DND-41 (cell line): Measurements from ENCODE around the gene PRTN3.
"Not testable (repeated sequence)": the region's sequence is repeated elsewhere in the genome, so short reads cannot be mapped to it uniquely, and the experiment has no call there.

Experiments used
- ATAC-seq: fragments of 200-7000 bp; cut with Tn5 transposase; 3 replicates; pipeline ENCODE4 v1.9.1; 2021; ENCODE audit warnings: low read depth; ENCODE audit not compliant: insufficient read depth
- DNase-seq: peaks from one replicate; pipeline ENCODE4 v3.0.0-alpha.2; 2020
- H2AFZ ChIP-seq: 2 replicates; pipeline ENCODE4 v1.6.0; 2012; ENCODE audit warnings: low read depth, low read length
- H3K27ac ChIP-seq: 2 replicates; pipeline ENCODE4 v1.5.1; 2012; ENCODE audit warnings: low read length, inconsistent platforms
- H3K27me3 ChIP-seq: fragments of 200-600 bp; sonication (generic); 2 replicates; pipeline ENCODE4 v1.6.0; 2012; ENCODE audit warnings: low read length, mild to moderate bottlenecking, inconsistent platforms; ENCODE audit not compliant: insufficient read depth, poor library complexity
- H3K36me3 ChIP-seq: 2 replicates; pipeline ENCODE4 v1.5.1; 2012; ENCODE audit warnings: low read length, inconsistent platforms; ENCODE audit not compliant: insufficient read depth
- H3K4me1 ChIP-seq: 2 replicates; pipeline ENCODE4 v1.5.1; 2012; ENCODE audit warnings: mild to moderate bottlenecking, low read length; ENCODE audit not compliant: insufficient read depth
- H3K4me2 ChIP-seq: 2 replicates; pipeline ENCODE4 v1.6.0; 2012; ENCODE audit warnings: mild to moderate bottlenecking, moderate library complexity, low read length, inconsistent platforms; ENCODE audit not compliant: insufficient read depth
- H3K4me3 ChIP-seq, 2 experiments: fragments of 200-600 bp in 1 of 2; shearing (Covaris generic) in 1 of 2; 2 replicates each; pipeline ENCODE4 v1.5.1; 2012 to 2016; ENCODE audit warnings: inconsistent platforms in 2 of 2, low read length in 2 of 2, mild to moderate bottlenecking in 2 of 2, low read depth in 1 of 2, moderate library complexity in 1 of 2
- H3K79me2 ChIP-seq: 2 replicates; pipeline ENCODE4 v1.6.0; 2012; ENCODE audit warnings: low read length, inconsistent platforms; ENCODE audit not compliant: insufficient read depth
- H3K9ac ChIP-seq: 2 replicates; pipeline ENCODE4 v1.6.0; 2012; ENCODE audit warnings: low read depth, mild to moderate bottlenecking, inconsistent platforms, low read length, moderate library complexity
- H3K9me3 ChIP-seq: 2 replicates; pipeline ENCODE4 v1.5.1; 2012; ENCODE audit warnings: low read length, moderate library complexity, mild to moderate bottlenecking, inconsistent platforms; ENCODE audit not compliant: insufficient read depth, severe bottlenecking
- H4K20me1 ChIP-seq: 2 replicates; pipeline ENCODE4 v1.6.0; 2012; ENCODE audit warnings: low read length; ENCODE audit not compliant: insufficient read depth
- EZH2 ChIP-seq: IDR thresholded peaks from 3 replicates; pipeline ENCODE4 v1.6.1; 2012; ENCODE audit warnings: borderline replicate concordance, low read depth, mild to moderate bottlenecking, moderate library complexity, low read length, inconsistent platforms; ENCODE audit not compliant: severe bottlenecking
- TF ChIP-seq, protein P1 (sequence below): IDR thresholded peaks from 2 replicates; pipeline ENCODE4 v1.5.1; 2012; ENCODE audit warnings: borderline replicate concordance, low read length, moderate library complexity, mild to moderate bottlenecking; ENCODE audit not compliant: poor library complexity, severe bottlenecking; ENCODE audit errors: extremely low read depth

Gene PRTN3

DNA sequence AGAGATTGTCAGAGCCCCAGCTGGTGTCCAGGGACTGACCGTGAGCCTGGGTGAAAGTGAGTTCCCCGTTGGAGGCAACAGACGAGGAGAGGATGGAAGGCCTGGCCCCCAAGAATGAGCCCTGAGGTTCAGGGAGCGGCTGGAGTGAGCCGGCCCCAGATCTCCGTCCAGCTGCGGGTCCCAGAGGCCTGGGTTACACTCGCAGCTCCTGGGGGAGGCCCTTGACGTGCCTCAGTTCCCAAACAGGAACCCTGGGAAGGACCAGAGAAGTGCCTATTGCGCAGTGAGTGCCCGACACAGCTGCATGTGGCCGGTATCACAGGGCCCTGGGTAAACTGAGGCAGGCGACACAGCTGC is 10.2 kb downstream of the PRTN3 start:
- Histone ChIP-seq H3K4me2 (no peak overlapping the region), H3K9ac (no peak overlapping the region), H3K36me3 (no peaks in the 10 kb centered on the region), H3K4me3 (no peak overlapping the region), H3K9me3 (no peaks in the 10 kb centered on the region), H3K4me1 (no peaks in the 10 kb centered on the region), H3K27ac (no peak overlapping the region), H4K20me1 (no peaks in the 10 kb centered on the region), H2AFZ (no peak overlapping the region), H3K27me3 (no peaks in the 10 kb centered on the region), H3K79me2 (no peaks in the 10 kb centered on the region)
- DNase-seq (no peak), ATAC-seq (no peak)
- TF ChIP-seq EZH2, result no peak
- TF ChIP-seq, protein P1, sequence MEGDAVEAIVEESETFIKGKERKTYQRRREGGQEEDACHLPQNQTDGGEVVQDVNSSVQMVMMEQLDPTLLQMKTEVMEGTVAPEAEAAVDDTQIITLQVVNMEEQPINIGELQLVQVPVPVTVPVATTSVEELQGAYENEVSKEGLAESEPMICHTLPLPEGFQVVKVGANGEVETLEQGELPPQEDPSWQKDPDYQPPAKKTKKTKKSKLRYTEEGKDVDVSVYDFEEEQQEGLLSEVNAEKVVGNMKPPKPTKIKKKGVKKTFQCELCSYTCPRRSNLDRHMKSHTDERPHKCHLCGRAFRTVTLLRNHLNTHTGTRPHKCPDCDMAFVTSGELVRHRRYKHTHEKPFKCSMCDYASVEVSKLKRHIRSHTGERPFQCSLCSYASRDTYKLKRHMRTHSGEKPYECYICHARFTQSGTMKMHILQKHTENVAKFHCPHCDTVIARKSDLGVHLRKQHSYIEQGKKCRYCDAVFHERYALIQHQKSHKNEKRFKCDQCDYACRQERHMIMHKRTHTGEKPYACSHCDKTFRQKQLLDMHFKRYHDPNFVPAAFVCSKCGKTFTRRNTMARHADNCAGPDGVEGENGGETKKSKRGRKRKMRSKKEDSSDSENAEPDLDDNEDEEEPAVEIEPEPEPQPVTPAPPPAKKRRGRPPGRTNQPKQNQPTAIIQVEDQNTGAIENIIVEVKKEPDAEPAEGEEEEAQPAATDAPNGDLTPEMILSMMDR, result no peak

DNA sequence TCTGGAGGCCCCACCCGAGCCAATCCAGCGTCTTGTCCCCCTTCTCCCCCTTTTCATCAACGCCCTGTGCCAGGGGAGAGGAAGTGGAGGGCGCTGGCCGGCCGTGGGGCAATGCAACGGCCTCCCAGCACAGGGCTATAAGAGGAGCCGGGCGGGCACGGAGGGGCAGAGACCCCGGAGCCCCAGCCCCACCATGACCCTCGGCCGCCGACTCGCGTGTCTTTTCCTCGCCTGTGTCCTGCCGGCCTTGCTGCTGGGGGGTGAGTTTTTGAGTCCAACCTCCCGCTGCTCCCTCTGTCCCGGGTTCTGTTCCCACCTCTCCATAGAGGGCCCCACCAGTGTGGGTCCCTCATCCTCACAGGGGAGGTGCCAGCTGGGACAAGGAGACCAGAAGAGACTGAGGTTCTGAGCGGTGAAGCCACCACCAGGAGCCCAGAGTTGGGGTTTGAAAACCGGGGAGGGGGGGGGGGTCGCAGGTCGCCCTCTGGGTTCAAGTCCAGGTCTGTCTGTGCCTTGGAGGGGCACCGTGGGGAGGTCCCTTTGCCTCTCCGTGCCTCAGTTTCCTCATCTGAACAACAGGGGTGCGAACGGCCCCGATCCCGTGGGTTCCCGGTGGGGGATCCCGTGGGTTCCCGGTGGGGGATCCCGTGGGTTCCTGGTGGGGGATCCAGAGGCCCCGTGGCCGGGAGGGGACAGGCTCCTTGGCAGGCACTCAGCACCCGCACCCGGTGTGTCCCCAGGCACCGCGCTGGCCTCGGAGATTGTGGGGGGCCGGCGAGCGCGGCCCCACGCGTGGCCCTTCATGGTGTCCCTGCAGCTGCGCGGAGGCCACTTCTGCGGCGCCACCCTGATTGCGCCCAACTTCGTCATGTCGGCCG is 11.6 kb downstream of the PRTN3 start, which contains the start of gene ELANE:
Gene ELANE, plus strand, starts transcription at position 168 of the 878 bp plus-strand sequence. Its CDS starts 26 bp downstream, at position 194.
- no peak within 1 kb of the TSS for H3K4me3 ChIP-seq
- H3K4me1 ChIP-seq, result no peaks in the 10 kb centered on the region
- ATAC-seq (no peak), DNase-seq (no peak)
- no peak within 1 kb of the TSS for H3K27ac ChIP-seq
- no peak within 1 kb of the TSS for H3K4me2 ChIP-seq
- H4K20me1 ChIP-seq, result no peaks in the 10 kb centered on the region
- no peaks in the 10 kb centered on the region for H3K36me3 ChIP-seq
- H3K79me2 ChIP-seq, result no peaks in the 10 kb centered on the region
- H3K9me3 ChIP-seq, result no peaks in the 10 kb centered on the region
- TF ChIP-seq EZH2, result no peak
- TF ChIP-seq, protein P1, result no peak
- H3K9ac ChIP-seq, result no peak within 1 kb of the TSS
- no peak within 1 kb of the TSS for H2AFZ ChIP-seq
- no peaks in the 10 kb centered on the region for H3K27me3 ChIP-seq

DNA sequence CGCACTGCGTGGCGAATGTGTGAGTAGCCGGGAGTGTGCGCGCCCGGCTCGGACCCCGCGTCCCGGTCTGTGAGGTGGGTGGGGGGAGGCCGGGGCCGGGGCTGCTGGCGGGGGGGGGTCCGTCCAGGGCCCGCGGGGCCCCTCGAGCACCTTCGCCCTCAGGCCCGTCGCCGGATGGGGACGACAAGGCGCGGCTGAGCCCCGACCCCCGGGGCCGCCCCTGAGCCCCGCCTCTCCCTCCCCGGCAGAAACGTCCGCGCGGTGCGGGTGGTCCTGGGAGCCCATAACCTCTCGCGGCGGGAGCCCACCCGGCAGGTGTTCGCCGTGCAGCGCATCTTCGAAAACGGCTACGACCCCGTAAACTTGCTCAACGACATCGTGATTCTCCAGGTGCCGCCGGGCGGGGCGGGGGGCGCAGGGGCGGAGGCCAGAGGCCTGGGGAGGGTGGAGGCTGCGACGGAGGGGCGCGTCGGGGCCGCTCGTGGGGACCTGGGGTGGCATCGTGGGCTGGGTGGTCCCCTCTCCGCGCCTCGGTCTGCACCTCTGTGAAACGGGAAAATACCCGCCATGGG is 12.3 kb downstream of the PRTN3 start:
- no peak overlapping the region for H2AFZ ChIP-seq

DNA sequence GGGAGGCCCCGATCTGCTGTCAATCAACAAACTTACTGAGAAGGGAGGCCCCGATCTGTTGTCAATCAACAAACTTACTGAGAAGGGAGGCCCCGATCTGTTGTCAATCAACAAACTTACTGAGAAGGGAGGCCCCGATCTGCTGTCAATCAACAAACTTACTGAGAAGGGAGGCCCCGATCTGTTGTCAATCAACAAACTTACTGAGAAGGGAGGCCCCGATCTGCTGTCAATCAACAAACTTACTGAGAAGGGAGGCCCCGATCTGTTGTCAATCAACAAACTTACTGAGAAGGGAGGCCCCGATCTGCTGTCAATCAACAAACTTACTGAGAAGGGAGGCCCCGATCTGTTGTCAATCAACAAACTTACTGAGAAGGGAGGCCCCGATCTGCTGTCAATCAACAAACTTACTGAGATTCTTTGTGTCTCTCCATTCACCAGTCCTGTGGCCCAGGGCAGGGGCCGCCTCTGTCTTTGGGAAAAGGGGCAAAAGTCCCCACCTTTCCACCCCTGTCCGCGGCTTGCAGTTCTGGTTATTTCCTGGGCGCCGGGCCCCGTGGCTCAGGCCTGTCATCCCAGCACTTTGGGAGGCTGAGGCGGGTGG is 12.9 kb downstream of the PRTN3 start:
- not testable (repeated sequence) for H2AFZ ChIP-seq, H3K9ac ChIP-seq, H3K4me3 ChIP-seq, H3K27ac ChIP-seq, H3K9me3 ChIP-seq, H3K27me3 ChIP-seq, ATAC-seq, H3K4me2 ChIP-seq, DNase-seq, H3K4me1 ChIP-seq, H3K36me3 ChIP-seq, H3K79me2 ChIP-seq, H4K20me1 ChIP-seq

More for the DNA sequence above, 12.3 kb downstream of the PRTN3 start:
- no peak overlapping the region for H3K27ac ChIP-seq
- no peaks in the 10 kb centered on the region for H3K9me3 ChIP-seq
- H3K36me3 ChIP-seq, result no peaks in the 10 kb centered on the region
- no peaks in the 10 kb centered on the region for H3K4me1 ChIP-seq
- DNase-seq, result no peak
- no peaks in the 10 kb centered on the region for H3K27me3 ChIP-seq
- H3K4me3 ChIP-seq, result no peak overlapping the region
- H3K4me2 ChIP-seq, result no peak overlapping the region
- H3K79me2 ChIP-seq, result no peaks in the 10 kb centered on the region
- H3K9ac ChIP-seq, result no peak overlapping the region
- ATAC-seq, result no peak
- H4K20me1 ChIP-seq, result no peaks in the 10 kb centered on the region
- no peak for TF ChIP-seq EZH2
- TF ChIP-seq, protein P1, result no peak
